ENCODE results near the gene ST8SIA6.
"Not testable (repeated sequence)": the region's sequence is repeated elsewhere in the genome, so short reads cannot be mapped to it uniquely, and the experiment has no call there.

The ST8SIA6 gene

GRCh38 chr10:17454161-17455014 is at the start of gene ST8SIA6:
TSS of gene ST8SIA6 (minus strand) at chr10:17454595. CDS start at chr10:17454255, 340 bp downstream.
- no peak for DNase-seq

- no peak for DNase-seq
Measured at GRCh38 chr10:17503795-17504194, 49.4 kb upstream of the ST8SIA6 start.

GRCh38 chr10:17502814-17503213 is 48.4 kb upstream of the ST8SIA6 start:
- DNase-seq, result no peak

- not testable (repeated sequence) for DNase-seq
Measured at GRCh38 chr10:17499014-17499413, 44.6 kb upstream of the ST8SIA6 start.

- no peak for DNase-seq
Measured at GRCh38 chr10:17497446-17498030, 43.1 kb upstream of the ST8SIA6 start.

GRCh38 chr10:17494626-17495260 is 40.3 kb upstream of the ST8SIA6 start:
- DNase-seq, result no peak

GRCh38 chr10:17488848-17489247 is 34.5 kb upstream of the ST8SIA6 start:
- DNase-seq, result no peak

- no peak for DNase-seq
Measured at GRCh38 chr10:17483079-17483478, 28.7 kb upstream of the ST8SIA6 start.

GRCh38 chr10:17479822-17480221 is 25.4 kb upstream of the ST8SIA6 start:
- DNase-seq, result no peak

GRCh38 chr10:17479015-17479615 is 24.7 kb upstream of the ST8SIA6 start:
- DNase-seq, result no peak

- DNase-seq, result no peak
Measured at GRCh38 chr10:17476073-17476472, 21.7 kb upstream of the ST8SIA6 start.

- DNase-seq, result no peak
Measured at GRCh38 chr10:17475661-17476060, 21.3 kb upstream of the ST8SIA6 start.

- no peak for DNase-seq
Measured at GRCh38 chr10:17474595-17475323, 20.4 kb upstream of the ST8SIA6 start.

- DNase-seq, result no peak
Measured at GRCh38 chr10:17473228-17473950, 19.0 kb upstream of the ST8SIA6 start.

- DNase-seq, result no peak
Measured at GRCh38 chr10:17472481-17473227, 18.3 kb upstream of the ST8SIA6 start.

- no peak for DNase-seq
Measured at GRCh38 chr10:17470246-17470645, 15.9 kb upstream of the ST8SIA6 start.

GRCh38 chr10:17465328-17466125 is 11.1 kb upstream of the ST8SIA6 start:
- DNase-seq, result no peak

GRCh38 chr10:17464545-17464944 is 10.2 kb upstream of the ST8SIA6 start:
- no peak for DNase-seq

- no peak for DNase-seq
Measured at GRCh38 chr10:17460756-17461155, 6.4 kb upstream of the ST8SIA6 start.

GRCh38 chr10:17457083-17457482 is 2.7 kb upstream of the ST8SIA6 start:
- DNase-seq, result no peak
